HG03060 (cell line): Measurements from ENCODE around the gene PSME3IP1.

ENCODE experiments used
- ATAC-seq: cut with Tn5 transposase; IDR thresholded peaks from one replicate; pipeline ENCODE4 v1.9.1; 2021; ENCODE audit warnings: low read depth, moderate number of reproducible peaks; ENCODE audit not compliant: unreplicated experiment

PSME3IP1 gene

GRCh38 chr16:57146735-57147134 is 39.1 kb downstream of the PSME3IP1 start:
- no peak for ATAC-seq

DNA sequence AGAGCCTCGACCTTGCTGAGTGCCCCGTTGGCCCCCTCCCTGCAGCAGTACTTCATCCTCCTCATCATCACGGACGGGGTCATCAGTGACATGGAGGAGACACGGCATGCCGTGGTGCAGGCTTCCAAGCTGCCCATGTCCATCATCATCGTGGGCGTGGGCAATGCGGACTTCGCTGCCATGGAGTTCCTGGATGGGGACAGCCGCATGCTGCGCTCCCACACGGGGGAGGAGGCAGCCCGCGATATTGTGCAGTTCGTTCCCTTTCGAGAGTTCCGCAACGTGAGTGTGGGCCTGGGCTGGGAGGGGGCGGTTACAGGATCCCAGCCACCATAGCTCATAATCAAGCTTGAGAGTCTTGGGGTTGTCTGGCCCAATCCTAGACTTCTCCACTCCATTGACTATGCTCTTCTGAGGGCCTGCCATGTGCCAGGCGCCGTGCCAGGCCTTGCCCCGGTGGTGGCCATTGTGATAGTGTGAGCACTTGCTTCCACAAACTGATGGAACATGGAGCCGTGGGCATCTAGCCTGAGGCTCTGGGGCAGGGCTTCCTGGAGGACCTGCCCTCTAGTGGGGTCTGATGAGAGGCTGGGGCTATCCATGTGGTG is 39.7 kb downstream of the PSME3IP1 start:
- no peak for ATAC-seq

DNA sequence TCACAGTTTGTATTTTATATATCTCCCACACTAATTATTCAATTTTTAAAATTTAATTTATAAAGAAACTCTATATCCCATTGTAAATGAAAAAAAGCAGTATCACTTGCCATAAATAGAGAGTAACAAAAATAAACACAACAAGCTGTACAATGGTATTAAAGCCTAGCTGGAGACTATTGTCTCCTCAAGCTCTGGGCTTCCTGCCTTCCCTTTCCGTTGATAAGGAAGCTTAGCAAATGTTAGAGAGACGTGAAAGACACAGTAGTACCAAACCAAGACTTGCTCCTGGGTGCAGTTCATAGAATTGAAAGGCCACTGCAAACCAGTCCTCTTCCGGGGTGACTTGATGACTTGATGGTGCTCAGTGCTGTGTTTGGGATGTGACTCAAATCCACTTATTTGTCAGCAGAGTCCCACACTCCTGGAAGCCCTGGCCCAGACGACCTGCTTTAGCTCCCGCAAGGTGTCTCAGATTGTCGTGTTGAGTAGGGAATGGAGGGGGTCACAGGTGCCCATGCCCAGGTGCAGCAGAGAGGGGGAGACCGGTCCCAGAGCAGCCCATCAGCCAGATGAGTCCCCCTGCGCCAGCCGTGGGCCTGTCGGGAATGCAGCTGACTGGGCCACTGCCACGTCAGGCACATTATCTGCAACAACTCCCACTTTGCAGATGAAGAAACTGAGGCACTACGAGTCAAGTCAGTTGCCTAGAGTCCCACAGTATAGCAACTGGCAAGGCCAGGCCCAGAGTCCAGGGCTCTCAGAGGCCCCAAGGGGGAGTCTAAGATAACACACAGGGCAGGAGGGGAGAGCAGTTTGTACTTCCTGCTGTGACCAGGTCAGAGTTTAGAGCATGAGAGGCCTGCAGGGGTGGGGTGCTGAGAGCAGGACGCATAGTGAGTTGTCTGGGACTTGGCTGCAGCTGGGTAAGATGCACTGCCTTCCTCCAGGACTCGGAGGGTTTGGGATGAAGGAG is 40.5 kb downstream of the PSME3IP1 start:
- no peak for ATAC-seq

DNA sequence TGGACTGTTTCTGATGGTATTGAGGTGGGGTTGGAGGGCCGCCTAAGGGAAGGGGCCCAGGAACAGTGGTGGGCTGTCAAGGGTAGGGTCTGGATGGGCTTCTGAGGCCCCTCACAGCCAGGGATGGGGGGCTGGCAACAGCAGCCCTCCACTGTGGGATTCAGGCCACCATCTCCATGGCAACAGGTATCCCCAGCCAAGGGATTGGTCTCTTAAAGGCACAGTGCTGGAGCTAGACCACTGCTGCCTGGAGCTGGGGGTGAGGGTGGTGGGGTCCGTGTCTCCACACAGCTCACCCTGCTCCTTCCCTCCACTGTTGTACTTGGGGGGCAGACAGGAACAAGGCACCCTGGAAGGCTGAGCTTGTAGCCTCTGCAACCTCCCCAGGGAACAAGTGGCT is 41.8 kb downstream of the PSME3IP1 start:
- no peak for ATAC-seq

- ATAC-seq = no peak
Observed at GRCh38 chr16:57143149-57143921, 42.5 kb downstream of the PSME3IP1 start.

DNA sequence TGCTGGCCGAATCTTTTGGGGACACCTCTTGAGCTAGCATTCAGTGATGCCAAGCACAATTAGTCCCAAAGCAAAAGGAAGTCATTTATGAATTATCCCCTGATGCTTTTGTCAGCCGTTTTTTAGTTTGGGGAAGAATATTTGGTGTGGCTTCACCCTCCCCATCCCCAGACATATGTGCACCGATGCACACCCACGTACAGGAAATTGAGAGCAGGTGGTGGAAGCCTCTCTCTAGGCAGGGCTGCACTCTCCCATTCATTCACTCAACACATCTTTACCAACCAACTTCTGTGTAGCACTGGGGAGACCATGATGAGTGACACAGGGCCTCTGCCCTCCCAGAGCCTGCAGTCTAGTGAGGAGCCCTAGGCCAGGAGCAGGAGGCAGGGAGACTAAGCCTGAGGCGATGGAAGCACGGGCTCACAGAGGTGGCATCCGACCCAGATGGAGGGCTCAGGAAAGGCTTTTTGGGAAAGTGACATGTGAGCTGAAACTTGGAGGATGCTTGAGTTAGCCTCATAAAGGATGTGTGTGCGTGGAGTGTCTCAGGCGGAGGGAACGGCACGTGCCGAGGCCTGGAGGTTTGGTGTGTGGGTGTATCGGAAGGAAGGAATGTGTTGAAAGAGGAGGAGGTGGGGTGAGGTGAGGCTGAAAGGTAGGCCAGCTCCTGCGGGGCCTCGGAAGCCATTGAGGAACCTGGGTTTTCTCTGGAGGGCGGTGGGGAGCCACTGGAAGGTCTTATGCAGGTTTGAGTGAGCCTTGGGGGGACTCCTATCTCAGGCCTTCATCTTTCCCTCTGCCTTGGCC is 43.8 kb downstream of the PSME3IP1 start:
- ATAC-seq = peak; percentile 49

DNA sequence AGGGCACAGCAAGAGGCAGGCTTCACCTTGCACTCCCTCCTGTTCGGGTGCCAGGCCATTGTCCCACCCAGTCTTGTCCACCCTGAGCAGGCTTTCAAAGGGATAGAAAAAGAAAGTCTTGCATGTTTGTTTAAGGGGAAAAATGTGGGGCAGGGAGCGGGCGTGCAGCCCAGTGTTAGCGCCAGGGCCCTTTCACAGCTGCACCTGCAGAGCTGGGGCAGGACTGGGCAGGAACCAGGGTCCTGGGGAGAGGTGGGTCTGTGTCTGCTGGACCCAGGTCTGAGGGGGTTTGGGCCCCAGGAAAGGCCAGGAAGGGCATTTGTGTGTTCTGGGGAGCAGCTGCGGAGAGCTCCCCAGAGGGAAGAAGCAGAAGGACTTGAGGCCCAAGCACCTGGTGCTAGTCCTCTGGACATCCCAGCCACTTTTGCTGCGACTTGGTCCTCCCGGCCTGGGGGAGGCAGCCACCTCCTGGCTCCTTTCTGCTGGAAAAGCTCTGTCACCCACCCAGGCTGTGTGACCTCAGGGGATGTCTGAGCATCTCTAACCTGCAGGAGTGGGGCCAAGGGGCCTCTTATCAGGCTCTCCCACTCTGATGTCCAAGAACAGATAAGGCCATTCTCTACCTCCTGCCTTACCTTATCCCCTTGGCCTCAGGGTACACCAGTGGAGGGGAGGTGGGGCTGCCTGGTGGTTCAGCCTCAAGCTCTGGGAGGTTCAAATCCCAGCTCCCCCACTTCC is 44.7 kb downstream of the PSME3IP1 start:
- ATAC-seq = no peak

DNA sequence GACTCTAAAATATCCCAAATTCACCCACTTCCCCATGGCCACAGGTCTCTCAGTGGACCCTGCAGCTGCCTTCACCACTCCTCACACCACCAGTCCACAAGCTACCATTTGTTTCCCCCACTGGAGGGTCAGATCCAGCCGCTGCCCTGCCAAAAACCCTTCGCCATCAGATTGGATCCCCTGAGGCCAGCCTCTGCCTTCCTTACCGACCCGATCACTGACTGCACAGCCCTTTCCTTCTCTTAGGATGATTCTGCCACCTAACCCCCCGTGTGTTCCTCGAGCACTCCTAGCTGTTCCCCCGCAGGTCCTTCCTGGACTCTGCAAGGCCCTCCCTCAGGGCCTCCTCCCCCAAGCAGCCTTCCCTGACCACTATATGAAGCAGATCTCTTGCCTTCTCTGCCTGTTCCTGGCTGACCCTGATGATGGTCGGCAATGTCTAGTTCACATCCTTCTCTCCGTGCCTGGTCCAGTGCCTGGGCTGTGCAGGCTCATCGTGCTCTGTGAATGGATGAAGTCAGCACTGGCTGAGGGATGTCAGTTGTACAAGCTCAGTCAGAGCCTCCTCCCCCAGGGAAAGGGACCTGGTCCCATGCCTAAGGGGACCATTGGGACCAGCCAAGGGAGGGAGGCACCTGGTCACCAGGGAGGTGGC is 47.4 kb downstream of the PSME3IP1 start:
- no peak for ATAC-seq

GRCh38 chr16:57137566-57138273 is 48.1 kb downstream of the PSME3IP1 start:
- ATAC-seq = no peak

- no peak for ATAC-seq
Observed at GRCh38 chr16:57137043-57137442, 48.8 kb downstream of the PSME3IP1 start.

DNA sequence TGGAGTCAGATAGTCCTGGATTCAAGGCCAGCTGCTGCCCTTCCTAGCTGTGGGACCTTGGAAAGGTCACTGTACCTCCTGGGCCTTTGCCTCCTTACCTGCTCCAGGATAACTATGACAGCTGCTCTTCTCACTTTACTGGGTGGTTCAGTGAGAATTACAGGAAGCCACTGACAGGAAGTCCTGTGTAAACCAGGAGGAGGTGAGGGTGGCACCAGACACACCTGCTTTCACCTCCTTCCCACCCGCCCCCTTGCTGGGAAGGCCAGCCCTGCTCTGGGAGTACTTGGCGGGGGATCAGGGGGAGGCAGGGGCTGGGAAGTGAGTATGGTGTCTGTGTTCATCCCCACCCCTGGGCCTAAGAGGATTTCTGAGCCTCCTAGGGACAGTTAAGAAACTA is 50.9 kb downstream of the PSME3IP1 start:
- no peak for ATAC-seq

- ATAC-seq = no peak
Observed at GRCh38 chr16:57133886-57134285, 52.0 kb downstream of the PSME3IP1 start.

GRCh38 chr16:57133031-57133430 is 52.8 kb downstream of the PSME3IP1 start:
- no peak for ATAC-seq

DNA sequence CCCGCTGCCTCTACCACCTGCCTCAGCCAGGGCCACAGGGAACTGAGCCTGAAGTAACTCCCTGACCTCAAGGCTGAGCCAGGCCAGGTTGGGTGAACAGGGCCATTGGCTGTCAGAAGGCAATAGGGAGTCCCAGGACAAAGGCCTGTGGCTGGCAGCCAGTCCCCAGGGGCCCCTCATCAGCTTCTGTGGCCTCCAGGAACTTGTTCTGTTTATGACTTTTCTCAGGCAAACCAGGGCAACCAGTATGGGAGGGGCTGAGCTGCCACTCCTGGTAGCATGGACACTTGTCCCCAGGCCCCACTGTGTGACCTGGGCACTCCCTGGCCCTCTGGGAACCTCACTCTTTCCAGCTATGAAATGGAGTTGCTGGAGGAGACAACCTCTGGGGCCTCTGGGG is 53.4 kb downstream of the PSME3IP1 start:
- ATAC-seq = no peak

- no peak for ATAC-seq
Observed at GRCh38 chr16:57131351-57131970, 54.4 kb downstream of the PSME3IP1 start.

- no peak for ATAC-seq
Observed at GRCh38 chr16:57130950-57131321, 54.9 kb downstream of the PSME3IP1 start.

GRCh38 chr16:57128771-57129389 is 57.0 kb downstream of the PSME3IP1 start:
- no peak for ATAC-seq

DNA sequence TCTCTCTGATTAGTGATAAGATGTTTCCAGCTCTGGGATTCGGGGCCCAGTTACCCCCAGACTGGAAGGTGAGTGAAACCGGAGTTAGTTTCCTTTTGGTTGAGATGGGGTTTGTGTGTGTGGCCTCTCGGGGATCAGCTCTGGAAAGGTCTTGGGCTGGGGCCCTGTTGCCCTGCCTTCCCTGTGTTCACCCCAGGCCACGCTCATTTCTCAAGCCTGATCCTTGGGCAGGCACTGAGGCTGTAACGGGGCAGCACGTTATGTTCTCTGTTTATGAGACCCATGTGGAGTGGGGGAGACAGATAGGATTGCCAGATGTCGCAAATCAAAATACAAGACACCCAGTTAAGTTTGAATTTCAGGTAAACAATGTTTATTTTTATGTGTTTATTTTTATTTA is 58.0 kb downstream of the PSME3IP1 start:
- ATAC-seq = no peak
